ENCODE results near the gene NDUFV1.
"Not testable (repeated sequence)": the region's sequence is repeated elsewhere in the genome, so short reads cannot be mapped to it uniquely, and the experiment has no call there.

The NDUFV1 gene

DNA sequence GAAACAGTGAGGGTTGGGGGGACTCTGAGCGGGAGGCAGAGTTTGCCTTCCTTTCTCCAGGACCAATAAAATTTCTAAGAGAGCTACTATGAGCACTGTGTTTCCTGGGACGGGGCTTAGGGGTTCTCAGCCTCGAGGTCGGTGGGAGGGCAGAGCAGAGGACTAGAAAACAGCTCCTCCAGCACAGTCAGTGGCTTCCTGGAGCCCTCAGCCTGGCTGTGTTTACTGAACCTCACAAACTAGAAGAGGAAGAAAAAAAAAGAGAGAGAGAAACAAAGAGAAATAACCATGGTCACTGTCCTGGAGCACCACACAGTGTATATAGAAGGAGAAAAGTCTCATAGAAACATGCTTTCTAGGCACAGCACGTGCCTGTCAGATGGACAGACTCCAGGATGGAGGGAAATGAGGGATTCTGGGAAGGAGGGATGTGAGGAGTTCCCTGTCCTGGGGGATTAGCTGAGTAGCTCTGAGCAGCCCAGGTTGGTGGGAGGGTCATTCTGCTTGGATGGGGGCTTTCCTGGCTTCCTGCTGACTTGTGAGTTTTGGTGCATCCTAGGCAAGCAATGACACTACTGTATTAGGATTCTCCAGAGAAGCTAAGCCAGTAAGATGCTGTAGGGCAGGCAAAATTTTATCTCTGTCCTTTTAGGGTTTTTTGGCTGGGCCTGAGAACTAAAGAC, 20.0 kb upstream of the NDUFV1 start:
- DNase-seq (ENCODE audit: low read depth): no peak
- H3K4me3 ChIP-seq (replicated peaks; ENCODE audit: low read depth, low read length): no peak overlapping the region
- TF ChIP-seq, protein P1, sequence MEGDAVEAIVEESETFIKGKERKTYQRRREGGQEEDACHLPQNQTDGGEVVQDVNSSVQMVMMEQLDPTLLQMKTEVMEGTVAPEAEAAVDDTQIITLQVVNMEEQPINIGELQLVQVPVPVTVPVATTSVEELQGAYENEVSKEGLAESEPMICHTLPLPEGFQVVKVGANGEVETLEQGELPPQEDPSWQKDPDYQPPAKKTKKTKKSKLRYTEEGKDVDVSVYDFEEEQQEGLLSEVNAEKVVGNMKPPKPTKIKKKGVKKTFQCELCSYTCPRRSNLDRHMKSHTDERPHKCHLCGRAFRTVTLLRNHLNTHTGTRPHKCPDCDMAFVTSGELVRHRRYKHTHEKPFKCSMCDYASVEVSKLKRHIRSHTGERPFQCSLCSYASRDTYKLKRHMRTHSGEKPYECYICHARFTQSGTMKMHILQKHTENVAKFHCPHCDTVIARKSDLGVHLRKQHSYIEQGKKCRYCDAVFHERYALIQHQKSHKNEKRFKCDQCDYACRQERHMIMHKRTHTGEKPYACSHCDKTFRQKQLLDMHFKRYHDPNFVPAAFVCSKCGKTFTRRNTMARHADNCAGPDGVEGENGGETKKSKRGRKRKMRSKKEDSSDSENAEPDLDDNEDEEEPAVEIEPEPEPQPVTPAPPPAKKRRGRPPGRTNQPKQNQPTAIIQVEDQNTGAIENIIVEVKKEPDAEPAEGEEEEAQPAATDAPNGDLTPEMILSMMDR (IDR thresholded peaks at IDR 0.05; ENCODE audit: low read length, missing control alignments): no peak

DNA sequence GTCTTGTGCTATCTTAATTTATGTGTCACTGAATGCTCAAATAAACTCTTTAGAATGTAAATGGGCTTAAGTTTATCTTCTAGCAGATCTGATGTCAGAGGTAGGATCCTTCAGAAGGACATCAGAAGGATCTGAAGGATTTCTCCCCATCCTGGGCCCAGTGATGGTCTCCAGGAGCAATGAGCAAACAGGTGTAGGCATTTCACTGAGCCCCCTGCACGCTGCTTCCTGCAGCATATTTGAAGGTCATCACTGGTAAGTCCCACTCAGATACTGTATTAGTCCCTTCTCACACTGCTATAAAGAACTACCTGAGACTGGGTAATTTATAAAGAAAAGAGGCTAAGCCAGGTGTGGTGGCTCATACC, 18.6 kb upstream of the NDUFV1 start:
- TF ChIP-seq, protein P1 (IDR thresholded peaks at IDR 0.05; ENCODE audit: low read length, missing control alignments): no peak
- no peak for DNase-seq (ENCODE audit: low read depth)
- no peak overlapping the region for H3K4me3 ChIP-seq (replicated peaks; ENCODE audit: low read depth, low read length)

DNA sequence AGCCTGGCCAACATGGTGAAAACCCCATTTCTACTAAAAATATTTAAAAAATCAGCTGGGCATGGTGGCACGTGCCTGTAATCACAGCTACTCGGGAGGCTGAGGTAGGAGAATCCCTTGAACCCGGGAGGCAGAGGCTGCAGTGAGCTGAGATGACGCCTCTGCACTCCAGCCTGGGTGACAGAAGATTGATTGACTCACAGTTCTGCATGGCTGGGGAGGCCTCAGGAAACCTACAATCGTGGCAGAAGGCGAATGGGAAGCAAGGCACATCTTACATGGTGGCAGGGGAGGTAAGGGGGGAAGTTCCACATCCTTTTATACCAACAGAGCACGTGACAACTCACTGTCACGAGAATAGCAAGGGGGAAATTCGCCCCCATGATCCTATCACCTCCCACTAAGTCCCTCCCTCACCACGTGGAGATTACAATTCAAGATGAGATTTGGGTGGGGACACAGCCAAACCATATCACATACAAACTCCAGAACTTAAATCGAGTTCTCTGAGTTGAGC, 17.8 kb upstream of the NDUFV1 start:
- not testable (repeated sequence) for DNase-seq (ENCODE audit: low read depth); H3K4me3 ChIP-seq (replicated peaks; ENCODE audit: low read depth, low read length)

DNA sequence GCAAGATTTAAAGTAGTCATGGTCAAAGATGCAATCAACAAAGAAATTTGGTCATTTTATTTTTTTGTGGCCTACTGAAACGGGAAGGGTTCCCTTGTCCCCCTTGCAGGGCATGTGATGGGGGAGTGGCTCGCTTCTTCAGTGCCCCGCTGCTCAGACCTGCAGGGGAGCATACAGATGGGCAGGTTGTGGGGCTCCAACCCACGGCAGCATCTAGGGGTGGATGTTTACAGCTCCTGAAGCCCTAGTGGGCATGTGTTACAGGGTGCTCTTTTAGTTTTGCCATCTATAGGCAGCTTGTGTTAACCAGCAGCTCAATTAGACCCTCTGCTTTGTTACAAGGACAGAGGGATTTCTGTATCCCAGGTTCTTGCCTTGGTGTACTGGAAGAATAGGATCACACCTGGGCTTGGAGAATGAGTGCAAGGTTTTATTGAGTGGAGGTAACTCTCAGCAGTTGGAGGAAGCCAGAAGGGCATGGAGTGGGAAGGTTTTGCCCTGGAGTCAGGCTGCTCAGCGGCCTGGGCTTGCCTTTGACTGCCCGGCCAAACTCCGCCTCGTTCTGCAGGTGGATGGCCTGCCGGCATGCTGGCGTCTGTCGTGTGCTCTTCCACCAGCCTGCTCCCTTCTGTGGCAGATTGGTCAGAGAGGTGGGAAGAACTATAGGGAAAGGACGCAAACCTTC, 13.7 kb upstream of the NDUFV1 start:
- TF ChIP-seq, protein P1 (IDR thresholded peaks at IDR 0.05; ENCODE audit: low read length, missing control alignments): no peak
- H3K4me3 ChIP-seq (replicated peaks; ENCODE audit: low read depth, low read length): no peak overlapping the region
- DNase-seq (ENCODE audit: low read depth): no peak

DNA sequence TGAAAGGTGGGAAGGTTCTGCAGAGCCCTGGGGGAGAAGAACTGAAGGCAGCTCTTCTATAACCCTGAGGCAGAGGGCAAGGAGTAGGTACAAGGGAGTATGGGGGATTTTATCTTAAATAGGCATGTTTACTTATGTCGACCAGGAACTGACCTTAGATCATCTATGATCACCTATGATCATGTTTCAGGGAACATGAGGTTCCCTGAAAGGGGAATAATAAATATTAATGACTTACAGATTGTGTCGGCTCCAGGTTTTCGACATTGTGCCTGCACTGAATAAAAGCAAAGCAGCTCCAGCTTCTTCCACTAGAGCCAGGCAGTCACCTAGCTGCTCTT, 13.2 kb upstream of the NDUFV1 start:
- TF ChIP-seq, protein P1 (IDR thresholded peaks at IDR 0.05; ENCODE audit: low read length, missing control alignments): no peak
- DNase-seq (ENCODE audit: low read depth): no peak
- H3K4me3 ChIP-seq (replicated peaks; ENCODE audit: low read depth, low read length): no peak overlapping the region

DNA sequence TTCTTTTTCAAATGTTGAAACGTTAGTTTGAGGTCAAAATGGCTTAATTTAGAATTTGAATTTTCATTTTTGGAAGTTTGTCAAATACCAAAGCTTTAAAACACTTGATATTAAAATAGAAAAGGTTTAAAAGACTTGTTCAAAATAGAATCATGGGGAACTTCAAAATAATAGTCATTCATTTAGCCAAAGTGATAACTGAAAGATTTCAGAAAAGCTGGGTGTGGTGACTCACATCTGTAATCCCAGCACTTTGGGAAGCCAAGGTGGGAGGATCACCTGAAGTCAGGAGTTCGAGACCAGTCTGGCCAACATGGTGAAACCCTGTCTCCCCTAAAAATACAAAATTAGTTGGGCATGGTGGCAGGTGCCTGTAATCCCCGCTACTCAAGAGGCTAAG, 12.3 kb upstream of the NDUFV1 start:
- TF ChIP-seq, protein P1 (IDR thresholded peaks at IDR 0.05; ENCODE audit: low read length, missing control alignments): no peak
- H3K4me3 ChIP-seq (replicated peaks; ENCODE audit: low read depth, low read length): no peak overlapping the region
- DNase-seq (ENCODE audit: low read depth): no peak

DNA sequence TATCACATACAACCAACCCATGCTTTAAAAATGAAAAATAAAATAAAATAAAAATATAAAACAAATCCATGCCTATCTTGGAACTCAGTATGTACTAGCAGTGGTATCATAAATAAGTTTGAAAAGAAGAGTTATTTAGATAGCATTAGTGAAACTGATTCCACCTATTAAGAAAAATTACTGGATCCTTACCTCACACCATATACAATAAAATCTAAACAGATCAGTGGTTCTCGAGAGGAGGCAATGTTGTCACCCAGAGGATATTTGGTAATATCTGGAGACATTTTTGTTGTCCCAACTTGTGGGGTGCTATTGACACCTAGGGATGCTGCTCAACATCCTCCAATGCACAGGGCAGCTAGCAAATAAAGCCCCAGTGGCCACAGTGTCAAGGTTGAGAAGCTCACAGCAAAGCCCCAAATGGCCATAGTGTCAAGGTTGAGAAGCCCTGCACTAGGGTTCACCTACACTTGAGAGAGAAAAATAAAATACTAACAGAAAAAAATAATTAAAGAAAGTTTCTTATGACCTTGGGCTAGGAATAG, 9.9 kb upstream of the NDUFV1 start:
- no peak for DNase-seq (ENCODE audit: low read depth)
- no peak overlapping the region for H3K4me3 ChIP-seq (replicated peaks; ENCODE audit: low read depth, low read length)
- TF ChIP-seq, protein P1 (IDR thresholded peaks at IDR 0.05; ENCODE audit: low read length, missing control alignments): no peak

DNA sequence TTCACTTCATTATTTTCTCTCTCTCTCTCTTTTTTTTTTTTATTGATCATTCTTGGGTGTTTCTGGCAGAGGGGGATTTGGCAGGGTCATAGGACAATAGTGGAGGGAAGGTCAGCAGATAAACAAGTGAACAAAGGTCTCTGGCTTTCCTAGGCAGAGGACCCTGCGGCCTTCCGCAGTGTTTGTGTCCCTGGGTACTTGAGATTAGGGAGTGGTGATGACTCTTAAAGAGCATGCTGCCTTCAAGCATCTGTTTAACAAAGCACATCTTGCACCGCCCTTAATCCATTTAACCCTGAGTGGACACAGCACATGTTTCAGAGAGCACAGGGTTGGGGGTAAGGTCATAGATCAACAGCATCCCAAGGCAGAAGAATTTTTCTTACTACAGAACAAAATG, 9.3 kb upstream of the NDUFV1 start:
- DNase-seq (ENCODE audit: low read depth); H3K4me3 ChIP-seq (replicated peaks; ENCODE audit: low read depth, low read length): not testable (repeated sequence)

DNA sequence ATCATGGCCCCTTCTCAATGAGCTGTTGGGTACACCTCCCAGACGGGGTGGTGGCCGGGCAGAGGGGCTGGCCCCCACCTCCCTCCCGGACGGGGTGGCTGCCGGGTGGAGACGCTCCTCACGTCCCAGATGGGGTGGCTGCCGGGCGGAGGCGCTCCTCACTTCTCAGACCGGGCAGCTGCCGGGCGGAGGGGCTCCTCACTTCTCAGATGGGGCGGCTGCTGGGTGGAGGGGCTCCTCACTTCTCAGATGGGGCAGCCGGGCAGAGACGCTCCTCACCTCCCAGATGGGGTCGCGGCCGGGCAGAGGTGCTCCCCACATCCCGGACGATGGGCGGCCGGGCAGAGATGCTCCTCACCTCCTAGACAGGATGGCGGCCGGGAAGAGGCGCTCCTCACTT, 8.8 kb upstream of the NDUFV1 start:
- not testable (repeated sequence) for DNase-seq (ENCODE audit: low read depth)

More for the DNA sequence above, 8.8 kb upstream of the NDUFV1 start:
- not testable (repeated sequence) for H3K4me3 ChIP-seq (replicated peaks; ENCODE audit: low read depth, low read length)

All from fibroblast of pulmonary artery (primary cell).